Stomach smooth muscle (tissue), 2 donors: Measurements from ENCODE around the gene TRAF3.

Experiments
- H3K27ac ChIP-seq: one replicate; pipeline ENCODE4 v1.7.0; 2013; ENCODE audit warnings: mild to moderate bottlenecking, low read length, inconsistent platforms
- H3K27me3 ChIP-seq, 2 donors: one replicate each; pipeline ENCODE4 v1.7.0; 2013; ENCODE audit warnings: low read length in 2 of 2; ENCODE audit not compliant: insufficient read depth in 2 of 2, control insufficient read depth in 1 of 2
- H3K36me3 ChIP-seq, 2 donors: one replicate each; pipeline ENCODE4 v1.7.0; 2013; ENCODE audit warnings: low read length in 2 of 2; ENCODE audit not compliant: control insufficient read depth in 2 of 2, insufficient read depth in 2 of 2
- H3K4me1 ChIP-seq: one replicate; pipeline ENCODE4 v1.7.0; 2013; ENCODE audit warnings: low read length; ENCODE audit not compliant: control insufficient read depth, insufficient read depth
- H3K4me3 ChIP-seq, 2 donors: one replicate each; pipeline ENCODE4 v1.7.0; 2013; ENCODE audit warnings: low read length in 2 of 2
- H3K9ac ChIP-seq, 2 donors: one replicate each; pipeline ENCODE4 v1.7.0; 2013; ENCODE audit warnings: low read length in 2 of 2, mild to moderate bottlenecking in 1 of 2
- H3K9me3 ChIP-seq, 2 donors: one replicate each; pipeline ENCODE4 v1.7.0; 2013; ENCODE audit warnings: low read length in 2 of 2; ENCODE audit not compliant: control insufficient read depth in 2 of 2
- donor health status: healthy.
- donor health status: Pancreatic carcinoma.

Gene TRAF3, protein sequence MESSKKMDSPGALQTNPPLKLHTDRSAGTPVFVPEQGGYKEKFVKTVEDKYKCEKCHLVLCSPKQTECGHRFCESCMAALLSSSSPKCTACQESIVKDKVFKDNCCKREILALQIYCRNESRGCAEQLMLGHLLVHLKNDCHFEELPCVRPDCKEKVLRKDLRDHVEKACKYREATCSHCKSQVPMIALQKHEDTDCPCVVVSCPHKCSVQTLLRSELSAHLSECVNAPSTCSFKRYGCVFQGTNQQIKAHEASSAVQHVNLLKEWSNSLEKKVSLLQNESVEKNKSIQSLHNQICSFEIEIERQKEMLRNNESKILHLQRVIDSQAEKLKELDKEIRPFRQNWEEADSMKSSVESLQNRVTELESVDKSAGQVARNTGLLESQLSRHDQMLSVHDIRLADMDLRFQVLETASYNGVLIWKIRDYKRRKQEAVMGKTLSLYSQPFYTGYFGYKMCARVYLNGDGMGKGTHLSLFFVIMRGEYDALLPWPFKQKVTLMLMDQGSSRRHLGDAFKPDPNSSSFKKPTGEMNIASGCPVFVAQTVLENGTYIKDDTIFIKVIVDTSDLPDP

GRCh38 chr14:102776761-102777710 is at the start of gene TRAF3:
Gene TRAF3 (plus strand): TSS chr14:102777449. CDS start chr14:102870202, 92,753 bp downstream.
- peak within 1 kb of the TSS; percentile 68 to 82 for H3K9ac ChIP-seq
- no peaks in the 10 kb centered on the region for H3K36me3 ChIP-seq
- no peaks in the 10 kb centered on the region for H3K9me3 ChIP-seq
- peaks cover 16% of the 10 kb centered on the region for H3K4me1 ChIP-seq
- no peaks in the 10 kb centered on the region for H3K27me3 ChIP-seq
- H3K27ac ChIP-seq: peak within 1 kb of the TSS; percentile 46
- peak within 1 kb of the TSS; percentile 78 to 93 for H3K4me3 ChIP-seq

- Histone ChIP-seq H3K4me1 (no peaks in the 10 kb centered on the region), H3K27me3 (no peaks in the 10 kb centered on the region), H3K27ac (no peak overlapping the region), H3K9me3 (no peaks in the 10 kb centered on the region), H3K36me3 (peaks cover 31 to 32% of the 10 kb centered on the region in 2 donors), H3K4me3 (no peak overlapping the region), H3K9ac (no peak overlapping the region)
These were observed 48.7 kb upstream of the TRAF3 start for GRCh38 chr14:102728501-102728900.

GRCh38 chr14:102729268-102729667 is 48.0 kb upstream of the TRAF3 start:
- H3K9ac ChIP-seq: no peak overlapping the region
- no peaks in the 10 kb centered on the region for H3K9me3 ChIP-seq
- peaks cover 28 to 34% of the 10 kb centered on the region in 2 donors for H3K36me3 ChIP-seq
- H3K27ac ChIP-seq: no peak overlapping the region
- H3K27me3 ChIP-seq: no peaks in the 10 kb centered on the region
- H3K4me3 ChIP-seq: no peak overlapping the region
- no peaks in the 10 kb centered on the region for H3K4me1 ChIP-seq

DNA sequence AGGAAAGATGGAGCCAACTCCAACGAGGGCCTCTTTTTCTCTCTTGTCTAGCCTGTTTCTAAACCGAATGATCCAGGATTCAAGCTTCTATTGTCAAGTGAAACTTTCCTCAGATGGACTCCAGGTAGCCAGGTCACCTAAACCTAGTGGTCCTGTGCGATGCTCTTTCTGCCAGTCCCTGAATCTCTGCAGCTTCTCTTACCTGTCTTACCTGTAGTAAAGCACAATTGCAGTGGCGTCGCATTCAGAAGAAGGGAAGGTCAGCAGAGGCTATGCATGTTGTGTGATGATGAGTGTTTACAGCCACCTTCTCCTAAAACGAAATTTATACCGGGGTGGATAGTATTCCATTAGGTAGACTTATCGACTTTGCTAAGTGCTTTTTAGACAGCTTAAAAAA is 47.4 kb upstream of the TRAF3 start:
- Histone ChIP-seq H3K9me3 (no peaks in the 10 kb centered on the region), H3K4me3 (no peak overlapping the region), H3K4me1 (no peaks in the 10 kb centered on the region), H3K36me3 (peaks cover 28 to 32% of the 10 kb centered on the region in 2 donors), H3K9ac (no peak overlapping the region), H3K27me3 (no peaks in the 10 kb centered on the region), H3K27ac (no peak overlapping the region)

- no peaks in the 10 kb centered on the region for H3K4me1 ChIP-seq
- H3K27ac ChIP-seq: no peak overlapping the region
- H3K36me3 ChIP-seq: peaks cover 24 to 27% of the 10 kb centered on the region in 2 donors
- H3K9me3 ChIP-seq: no peaks in the 10 kb centered on the region
- H3K4me3 ChIP-seq: no peak overlapping the region
- H3K9ac ChIP-seq: no peak overlapping the region
- H3K27me3 ChIP-seq: no peaks in the 10 kb centered on the region
These were observed 46.0 kb upstream of the TRAF3 start for GRCh38 chr14:102731101-102731870.

- Histone ChIP-seq H3K27me3 (no peaks in the 10 kb centered on the region), H3K9ac (no peak overlapping the region), H3K4me3 (no peak overlapping the region), H3K4me1 (no peaks in the 10 kb centered on the region), H3K36me3 (peaks cover 17 to 23% of the 10 kb centered on the region in 2 donors), H3K9me3 (no peaks in the 10 kb centered on the region), H3K27ac (no peak overlapping the region)
These were observed 45.1 kb upstream of the TRAF3 start for GRCh38 chr14:102731871-102732800.

- no peak overlapping the region for H3K27ac ChIP-seq
- H3K27me3 ChIP-seq: no peaks in the 10 kb centered on the region
- no peaks in the 10 kb centered on the region for H3K9me3 ChIP-seq
- H3K4me3 ChIP-seq: no peak overlapping the region
- H3K36me3 ChIP-seq: peaks cover 11 to 19% of the 10 kb centered on the region in 2 donors
- H3K4me1 ChIP-seq: no peaks in the 10 kb centered on the region
- H3K9ac ChIP-seq: no peak overlapping the region
These were observed 44.3 kb upstream of the TRAF3 start for GRCh38 chr14:102732924-102733323.

- Histone ChIP-seq H3K4me1 (no peaks in the 10 kb centered on the region), H3K36me3 (peaks cover 10 to 16% of the 10 kb centered on the region in 2 donors), H3K27ac (no peak overlapping the region), H3K9me3 (no peaks in the 10 kb centered on the region), H3K9ac (no peak overlapping the region), H3K27me3 (no peaks in the 10 kb centered on the region), H3K4me3 (no peak overlapping the region)
These were observed 43.9 kb upstream of the TRAF3 start for GRCh38 chr14:102733326-102733725.

DNA sequence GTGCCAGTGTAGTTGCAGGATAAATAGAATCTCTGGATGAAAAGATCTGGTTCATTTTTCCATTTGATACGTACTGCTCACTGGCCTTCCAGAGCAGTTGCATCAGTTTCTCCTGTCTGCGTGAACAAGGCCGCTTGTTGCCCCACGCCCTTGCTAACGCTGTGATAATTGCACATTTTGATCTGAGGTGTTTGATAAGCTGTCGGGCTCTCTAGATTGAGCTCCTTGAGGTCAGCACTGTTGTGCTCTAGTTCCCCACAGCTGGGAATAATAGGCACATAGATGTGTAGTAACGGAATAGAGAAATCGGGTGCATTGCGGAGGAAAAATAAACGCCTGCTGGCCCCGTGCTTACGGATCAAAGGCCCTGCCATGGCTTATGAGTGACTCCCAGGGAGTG is 42.8 kb upstream of the TRAF3 start:
- H3K9ac ChIP-seq: no peak overlapping the region
- H3K27me3 ChIP-seq: no peaks in the 10 kb centered on the region
- H3K4me1 ChIP-seq: no peaks in the 10 kb centered on the region
- no peak overlapping the region for H3K27ac ChIP-seq
- H3K4me3 ChIP-seq: no peak overlapping the region
- no peaks in the 10 kb centered on the region for H3K9me3 ChIP-seq
- peaks cover 3 to 12% of the 10 kb centered on the region in 2 donors for H3K36me3 ChIP-seq
